SK-N-SH (cell line): ENCODE data around the gene TNFRSF14. TPM values are rescaled to one million over a fixed set of nuclear protein-coding genes. Genes with fewer than 3 reads are reported as not detected.
A peak's percentile ranks its signal among the peaks of the same experiment; 100 is the strongest.

ENCODE experiments used
- CTCF ChIA-PET: fragments of 300-600, 350-600 bp; formaldehyde crosslinking; extraction: SDS; loops from one replicate; lab custom pipeline; 2021; lab: Yijun Ruan, JAX
- POLR2A ChIA-PET: fragments of 350-600 bp; sonication (Branson Sonifier 250); formaldehyde crosslinking; extraction: SDS; loops from one replicate; lab custom pipeline; 2020; ENCODE audit warnings: antibody characterized with exemption, inconsistent platforms; lab: Yijun Ruan, JAX
- DNase-seq: peaks from one replicate; pipeline ENCODE4 v3.0.0; 2012
- H2AFZ ChIP-seq: fragments of 200-600 bp; sonication (generic); 2 replicates; pipeline ENCODE4 v1.8.1; 2016; ENCODE audit warnings: antibody characterized with exemption, mild to moderate bottlenecking, low read depth
- H3F3A ChIP-seq: fragments of 200-600 bp; sonication (generic); replicated peaks from 2 replicates; pipeline ENCODE3; 2016; ENCODE audit warnings: antibody characterized with exemption, mild to moderate bottlenecking; ENCODE audit not compliant: insufficient read depth
- H3K27ac ChIP-seq, 2 experiments: fragments of 200-500 bp in 1 of 2; fragments of 200-600 bp in 1 of 2; sonication (Bioruptor generic) in 1 of 2; sonication (generic), shearing (Covaris generic) in 1 of 2; 2 replicates each; pipeline versions ENCODE4 v1.5.1 to v1.6.1; 2014 to 2016; ENCODE audit warnings: low read depth in 2 of 2, inconsistent platforms in 1 of 2, low read length in 1 of 2, mild to moderate bottlenecking in 1 of 2, mixed read lengths in 1 of 2
- H3K27me3 ChIP-seq: fragments of 200-600 bp; sonication (generic), shearing (Covaris generic); 2 replicates; pipeline ENCODE4 v1.6.1; 2016; ENCODE audit warnings: mixed run types; ENCODE audit not compliant: insufficient read depth
- H3K36me3 ChIP-seq, 2 experiments: fragments of 200-500 bp in 1 of 2; fragments of 200-600 bp in 1 of 2; sonication (Bioruptor generic) in 1 of 2; sonication (generic) in 1 of 2; replicated peaks in 1 of 2; 2 replicates each; pipeline versions ENCODE3 to v1.5.1; 2014 to 2016; ENCODE audit warnings: low read length in 1 of 2, mild to moderate bottlenecking in 1 of 2; ENCODE audit not compliant: insufficient read depth in 2 of 2, control insufficient read depth in 1 of 2
- H3K4me1 ChIP-seq, 2 experiments: fragments of 200-500 bp in 1 of 2; fragments of 200-600 bp in 1 of 2; sonication (Bioruptor generic) in 1 of 2; sonication (generic), shearing (Covaris generic) in 1 of 2; 2 replicates each; pipeline versions ENCODE4 v1.5.1 to v1.6.1; 2014 to 2016; ENCODE audit warnings: low read depth in 1 of 2, low read length in 1 of 2, mixed run types in 1 of 2; ENCODE audit not compliant: insufficient read depth in 2 of 2, control insufficient read depth in 1 of 2
- H3K4me2 ChIP-seq: fragments of 200-600 bp; sonication (generic), shearing (Covaris generic); 2 replicates; pipeline ENCODE4 v1.6.1; 2017; ENCODE audit warnings: mixed run types
- H3K4me3 ChIP-seq, 2 experiments: fragments of 200-500 bp in 1 of 2; fragments of 200-600 bp in 1 of 2; sonication (Bioruptor generic) in 1 of 2; sonication (generic), shearing (Covaris generic) in 1 of 2; 2 replicates each; pipeline versions ENCODE4 v1.5.1 to v1.8.1; 2014 to 2016; ENCODE audit warnings: low read depth in 2 of 2, inconsistent platforms in 1 of 2, low read length in 1 of 2, mild to moderate bottlenecking in 1 of 2, mixed read lengths in 1 of 2, moderate library complexity in 1 of 2
- H3K79me2 ChIP-seq: fragments of 200-600 bp; sonication (generic); 2 replicates; pipeline ENCODE4 v1.8.1; 2017; ENCODE audit warnings: mild to moderate bottlenecking; ENCODE audit not compliant: insufficient read depth
- H3K9ac ChIP-seq: fragments of 200-600 bp; sonication (generic); 2 replicates; pipeline ENCODE4 v1.6.1; 2017; ENCODE audit warnings: mixed run types
- H3K9me2 ChIP-seq: fragments of 200-600 bp; sonication (generic); 2 replicates; pipeline ENCODE4 v1.6.1; 2017; ENCODE audit warnings: mixed run types
- H3K9me3 ChIP-seq: fragments of 200-600 bp; sonication (generic); 2 replicates; pipeline ENCODE4 v1.6.1; 2017; ENCODE audit warnings: mixed run types, mild to moderate bottlenecking, moderate library complexity
- H4K20me1 ChIP-seq: fragments of 200-600 bp; sonication (generic); 2 replicates; pipeline ENCODE4 v1.6.1; 2017; ENCODE audit warnings: mild to moderate bottlenecking, mixed run types; ENCODE audit not compliant: insufficient read depth
- EP300 ChIP-seq, 2 experiments: IDR thresholded peaks; 2 replicates each; pipeline versions ENCODE4 v1.4.0 to v1.6.1; 2012; ENCODE audit warnings: borderline replicate concordance in 1 of 2, low read depth in 1 of 2, low read length in 1 of 2
- FOSL2 ChIP-seq: IDR thresholded peaks from 2 replicates; pipeline ENCODE4 v1.4.0; 2012; ENCODE audit warnings: low read depth, mild to moderate bottlenecking, moderate library complexity, borderline replicate concordance
- GABPA ChIP-seq: IDR thresholded peaks from 2 replicates; pipeline ENCODE4 v1.4.0; 2012; ENCODE audit warnings: low read depth, mild to moderate bottlenecking
- MAX ChIP-seq: IDR thresholded peaks from 2 replicates; pipeline ENCODE4 v1.4.0; 2012; ENCODE audit warnings: low read depth
- MEF2A ChIP-seq: IDR thresholded peaks from 2 replicates; pipeline ENCODE4 v1.4.0; 2012; ENCODE audit warnings: low read depth, borderline replicate concordance
- MXI1 ChIP-seq: IDR thresholded peaks from 2 replicates; pipeline ENCODE4 v1.6.1; 2012; ENCODE audit warnings: mild to moderate bottlenecking, low read depth, low read length, improper control_type of control experiment
- NFIC ChIP-seq: IDR thresholded peaks from 2 replicates; pipeline ENCODE4 v1.4.0; 2012; ENCODE audit warnings: borderline replicate concordance
- RAD21 ChIP-seq: IDR thresholded peaks from 2 replicates; pipeline ENCODE4 v1.6.1; 2012; ENCODE audit warnings: mild to moderate bottlenecking, low read length
- RCOR1 ChIP-seq: fragments of 150-350 bp; IDR thresholded peaks from 2 replicates; pipeline ENCODE4 v1.6.1; 2017; ENCODE audit warnings: antibody characterized with exemption, low read length
- RFX5 ChIP-seq: IDR thresholded peaks from 2 replicates; pipeline ENCODE4 v1.6.1; 2012; ENCODE audit warnings: mild to moderate bottlenecking, improper control_type of control experiment, low read length
- SMC3 ChIP-seq: IDR thresholded peaks from 2 replicates; pipeline ENCODE4 v1.6.1; 2012; ENCODE audit warnings: low read depth, low read length, improper control_type of control experiment
- TAF1 ChIP-seq: IDR thresholded peaks from 2 replicates; pipeline ENCODE4 v1.6.1; 2012; ENCODE audit warnings: low read depth, mild to moderate bottlenecking, low read length, moderate library complexity, borderline replicate concordance
- TEAD4 ChIP-seq: IDR thresholded peaks from 2 replicates; pipeline ENCODE4 v1.4.0; 2012; ENCODE audit warnings: mild to moderate bottlenecking, borderline replicate concordance; ENCODE audit not compliant: insufficient read depth
- YY1 ChIP-seq: IDR thresholded peaks from 2 replicates; pipeline ENCODE4 v1.4.0; 2012; ENCODE audit warnings: low read depth, mild to moderate bottlenecking
- WGBS: methylation state at CpG from one replicate; pipeline ENCODE4 v1.1.6; 2017; ENCODE audit warnings: low lambda C conversion rate; 5-methylcytosine and 5-hydroxymethylcytosine counted together
- polyA plus RNA-seq, 3 experiments: library from polyadenylated mRNA; depleted of rRNA; stranded (reverse); fragments of >200 nt; gene quantifications; 2 replicates each; pipeline ENCODE4 v1.2.3, GENCODE V29; 2012
- TF ChIP-seq, protein P1 (sequence below): fragments of 200-600 bp; sonication (generic); IDR thresholded peaks from 2 replicates; pipeline ENCODE4 v1.6.1; 2017; ENCODE audit warnings: antibody characterized with exemption, mild to moderate bottlenecking, moderate library complexity
- TF ChIP-seq, protein P2 (sequence below): IDR thresholded peaks from 2 replicates; pipeline ENCODE4 v1.4.0; 2012; ENCODE audit warnings: low read depth, borderline replicate concordance

Gene TNFRSF14
- polyA plus RNA-seq, 1 of the 3 experiments (the other 2 are of a cell fraction), result 0.28 TPM

DNA sequence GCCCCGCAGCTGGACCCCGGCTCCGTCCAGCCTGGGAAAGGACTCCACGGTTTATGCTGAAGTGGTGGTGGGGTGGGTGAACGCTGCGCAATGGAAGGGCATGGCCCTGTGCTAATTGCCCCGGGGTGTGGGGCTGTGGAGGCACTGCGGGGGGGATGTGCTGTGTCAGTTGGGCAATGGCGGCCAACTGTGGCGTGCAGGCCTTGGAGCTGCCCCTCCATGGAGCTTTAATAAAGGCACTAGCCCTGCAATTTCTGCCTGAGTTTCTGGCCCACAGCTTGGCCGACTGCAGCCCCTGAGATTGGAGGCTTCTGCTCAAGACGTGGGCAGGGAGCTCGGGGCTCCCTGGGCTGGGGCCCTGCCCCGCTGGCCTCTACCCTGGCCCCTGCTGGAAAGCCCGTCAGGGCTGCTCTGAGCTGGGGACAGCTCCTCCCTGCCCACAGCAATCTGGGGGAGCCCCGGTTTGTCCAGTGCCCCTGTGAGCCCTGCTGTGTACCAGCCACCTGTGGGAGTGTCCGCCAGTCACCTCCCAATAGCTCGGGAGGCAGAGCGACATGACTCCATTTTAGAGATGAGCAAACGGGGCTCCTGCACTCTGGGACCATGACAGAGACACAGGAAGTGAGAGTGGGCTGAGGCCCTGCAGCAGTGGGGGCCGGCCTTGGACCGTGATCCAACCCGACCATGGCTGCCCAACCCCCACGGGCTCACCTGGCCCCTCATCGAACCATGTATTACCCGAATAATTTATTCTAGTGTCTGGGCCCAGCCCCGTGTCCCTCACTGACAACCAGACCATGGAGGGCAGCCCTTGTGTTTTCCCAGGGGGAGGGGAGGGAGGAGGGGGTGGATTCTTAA is 8.7 kb upstream of the TNFRSF14 start:
- Histone ChIP-seq H3K9me2 (no peaks in the 10 kb centered on the region), H3K79me2 (no peaks in the 10 kb centered on the region), H3K27ac (peak overlapping the region in 1 of 2 experiments; percentile 82; a peak in 1 of 4 replicates), H4K20me1 (no peaks in the 10 kb centered on the region), H3K9ac (no peak overlapping the region), H3K36me3 (no peaks in the 10 kb centered on the region), H3F3A (no peaks in the 10 kb centered on the region), H3K27me3 (no peaks in the 10 kb centered on the region), H3K4me2 (peak overlapping the region; percentile 88), H3K4me3 (peak overlapping the region; percentile 59), H3K4me1 (peaks cover 0 to 49% of the 10 kb centered on the region in 2 experiments; a peak in 1 of 4 replicates), H3K9me3 (no peaks in the 10 kb centered on the region), H2AFZ (peak overlapping the region; percentile 41; the same call in 1 of the 2 replicates)
- ChIA-PET POLR2A (interaction anchor here (1.2 to 1.4 kb wide), 3 partner anchors 22 to 87 kb away, joined by 3 to 8 read pairs (median 4); no protein-coding TSS in a partner anchor), CTCF (interaction anchor here (0.6 to 5.1 kb wide), 39 partner anchors 9 to 353 kb away, joined by 3 to 53 read pairs (median 6); partner anchors contain the start of genes FAAP20, HES5, PANK4 and PEX10)
- DNase-seq, result no peak
- WGBS, result 10% methylated on average over 6 of the region's 27 CpGs
- TF ChIP-seq RCOR1 (no peak), FOSL2 (no peak), TEAD4 (no peak), MAX (no peak), YY1 (no peak), GABPA (no peak), MEF2A (no peak), RAD21 (no peak), EP300 (IDR thresholded peaks at IDR 0.05; ENCODE audit: borderline replicate concordance in 1 of 2, low read depth in 1 of 2, low read length in 1 of 2) (no peak)
- TF ChIP-seq, protein P1, sequence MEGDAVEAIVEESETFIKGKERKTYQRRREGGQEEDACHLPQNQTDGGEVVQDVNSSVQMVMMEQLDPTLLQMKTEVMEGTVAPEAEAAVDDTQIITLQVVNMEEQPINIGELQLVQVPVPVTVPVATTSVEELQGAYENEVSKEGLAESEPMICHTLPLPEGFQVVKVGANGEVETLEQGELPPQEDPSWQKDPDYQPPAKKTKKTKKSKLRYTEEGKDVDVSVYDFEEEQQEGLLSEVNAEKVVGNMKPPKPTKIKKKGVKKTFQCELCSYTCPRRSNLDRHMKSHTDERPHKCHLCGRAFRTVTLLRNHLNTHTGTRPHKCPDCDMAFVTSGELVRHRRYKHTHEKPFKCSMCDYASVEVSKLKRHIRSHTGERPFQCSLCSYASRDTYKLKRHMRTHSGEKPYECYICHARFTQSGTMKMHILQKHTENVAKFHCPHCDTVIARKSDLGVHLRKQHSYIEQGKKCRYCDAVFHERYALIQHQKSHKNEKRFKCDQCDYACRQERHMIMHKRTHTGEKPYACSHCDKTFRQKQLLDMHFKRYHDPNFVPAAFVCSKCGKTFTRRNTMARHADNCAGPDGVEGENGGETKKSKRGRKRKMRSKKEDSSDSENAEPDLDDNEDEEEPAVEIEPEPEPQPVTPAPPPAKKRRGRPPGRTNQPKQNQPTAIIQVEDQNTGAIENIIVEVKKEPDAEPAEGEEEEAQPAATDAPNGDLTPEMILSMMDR, result no peak

DNA sequence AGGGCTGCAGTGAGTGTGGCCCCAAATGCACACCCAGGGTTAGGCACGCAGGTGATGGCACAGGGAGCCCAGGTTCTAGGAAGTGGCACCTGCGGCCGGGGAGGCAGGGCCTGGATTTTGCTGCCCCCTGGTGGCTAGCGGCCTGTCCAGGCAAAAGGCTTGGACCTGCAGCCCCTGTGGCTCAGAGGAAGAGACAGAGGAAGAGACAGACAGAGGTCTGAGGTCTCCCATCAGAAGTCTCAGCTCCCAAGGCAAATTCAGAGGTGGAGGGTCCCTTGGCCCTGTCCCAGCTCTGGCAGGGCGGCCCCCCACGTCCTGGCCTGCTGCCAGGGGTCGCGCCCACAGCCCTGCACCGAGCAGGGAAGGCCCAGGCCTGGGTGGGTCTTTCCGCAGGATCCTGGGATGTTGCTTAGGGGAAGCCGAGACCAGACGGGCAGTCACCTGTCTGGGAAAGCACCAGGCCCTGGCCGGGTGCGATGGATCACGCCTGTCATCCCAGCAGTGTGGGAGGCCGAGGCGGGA is 8.0 kb upstream of the TNFRSF14 start:
- H3K27me3 ChIP-seq, result no peaks in the 10 kb centered on the region
- no peaks in the 10 kb centered on the region for H4K20me1 ChIP-seq
- H3K9ac ChIP-seq, result no peak overlapping the region
- no peak overlapping the region; a peak in 1 of 4 replicates for H3K4me3 ChIP-seq
- H3K4me1 ChIP-seq, result peaks cover 0 to 42% of the 10 kb centered on the region in 2 experiments; a peak in 1 of 4 replicates
- H3K9me2 ChIP-seq, result no peaks in the 10 kb centered on the region
- H2AFZ ChIP-seq, result no peak overlapping the region
- ChIA-PET CTCF (interaction anchor here (0.6 to 5.1 kb wide), 28 partner anchors 8 to 353 kb away, joined by 3 to 53 read pairs (median 7); partner anchors contain the start of genes FAAP20, HES5, PANK4 and PRXL2B), POLR2A (interaction anchor here (1.2 to 1.4 kb wide), 2 partner anchors 22 to 41 kb away, joined by 3 to 4 read pairs; no protein-coding TSS in a partner anchor)
- peak; percentile 89 for DNase-seq
- no peak overlapping the region for H3K4me2 ChIP-seq
- H3K79me2 ChIP-seq, result no peaks in the 10 kb centered on the region
- H3F3A ChIP-seq, result no peaks in the 10 kb centered on the region
- no peak overlapping the region for H3K27ac ChIP-seq
- WGBS, result 45% methylated on average over 15 of the region's 17 CpGs
- H3K9me3 ChIP-seq, result no peaks in the 10 kb centered on the region
- no peaks in the 10 kb centered on the region for H3K36me3 ChIP-seq
- no peak for TF ChIP-seq TEAD4
- TF ChIP-seq FOSL2, result no peak
- no peak for TF ChIP-seq GABPA
- TF ChIP-seq, protein P1, result peak; percentile 83
- TF ChIP-seq, protein P2, sequence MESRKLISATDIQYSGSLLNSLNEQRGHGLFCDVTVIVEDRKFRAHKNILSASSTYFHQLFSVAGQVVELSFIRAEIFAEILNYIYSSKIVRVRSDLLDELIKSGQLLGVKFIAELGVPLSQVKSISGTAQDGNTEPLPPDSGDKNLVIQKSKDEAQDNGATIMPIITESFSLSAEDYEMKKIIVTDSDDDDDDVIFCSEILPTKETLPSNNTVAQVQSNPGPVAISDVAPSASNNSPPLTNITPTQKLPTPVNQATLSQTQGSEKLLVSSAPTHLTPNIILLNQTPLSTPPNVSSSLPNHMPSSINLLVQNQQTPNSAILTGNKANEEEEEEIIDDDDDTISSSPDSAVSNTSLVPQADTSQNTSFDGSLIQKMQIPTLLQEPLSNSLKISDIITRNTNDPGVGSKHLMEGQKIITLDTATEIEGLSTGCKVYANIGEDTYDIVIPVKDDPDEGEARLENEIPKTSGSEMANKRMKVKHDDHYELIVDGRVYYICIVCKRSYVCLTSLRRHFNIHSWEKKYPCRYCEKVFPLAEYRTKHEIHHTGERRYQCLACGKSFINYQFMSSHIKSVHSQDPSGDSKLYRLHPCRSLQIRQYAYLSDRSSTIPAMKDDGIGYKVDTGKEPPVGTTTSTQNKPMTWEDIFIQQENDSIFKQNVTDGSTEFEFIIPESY, result no peak
- TF ChIP-seq TAF1, result no peak
- no peak for TF ChIP-seq MXI1
- TF ChIP-seq RFX5, result no peak
- no peak for TF ChIP-seq NFIC
- TF ChIP-seq SMC3, result peak; percentile 97
